Karpas-422 (cell line): ENCODE results near the gene TRMT61B. TPM values are rescaled to one million over a fixed set of nuclear protein-coding genes. Genes with fewer than 3 reads are reported as not detected.

ENCODE experiments used
- DNase-seq: peaks from one replicate; pipeline ENCODE4 v3.0.0-alpha.2; 2015
- H2AFZ ChIP-seq: fragments of 200-600 bp; sonication (generic); 2 replicates; pipeline ENCODE4 v1.6.1; 2014; ENCODE audit warnings: antibody characterized with exemption, low read length, mixed read lengths
- H3K27ac ChIP-seq: fragments of 200-600 bp; sonication (generic); 2 replicates; pipeline ENCODE4 v1.5.1; 2014; ENCODE audit warnings: mild to moderate bottlenecking, low read length, moderate library complexity
- H3K27me3 ChIP-seq: fragments of 200-600 bp; sonication (generic); 2 replicates; pipeline ENCODE4 v1.6.1; 2014; ENCODE audit warnings: low read length, mixed read lengths
- H3K36me3 ChIP-seq: fragments of 200-600 bp; sonication (generic); 2 replicates; pipeline ENCODE4 v1.6.1; 2014; ENCODE audit warnings: low read length, mixed read lengths; ENCODE audit not compliant: insufficient read depth
- H3K4me1 ChIP-seq: fragments of 200-600 bp; sonication (generic); 2 replicates; pipeline ENCODE4 v1.6.1; 2014; ENCODE audit warnings: mild to moderate bottlenecking, low read length, mixed read lengths
- H3K4me2 ChIP-seq: fragments of 200-600 bp; sonication (generic); 2 replicates; pipeline ENCODE4 v1.6.1; 2014; ENCODE audit warnings: low read length, low read depth, mild to moderate bottlenecking; ENCODE audit not compliant: poor library complexity, severe bottlenecking
- H3K4me3 ChIP-seq: fragments of 200-600 bp; sonication (generic); 2 replicates; pipeline ENCODE4 v1.5.1; 2014; ENCODE audit warnings: mild to moderate bottlenecking, antibody characterized with exemption, low read length, mixed read lengths
- H3K79me2 ChIP-seq: fragments of 200-600 bp; sonication (generic); 2 replicates; pipeline ENCODE4 v1.6.1; 2014; ENCODE audit warnings: mild to moderate bottlenecking, low read length, mixed read lengths
- H3K9ac ChIP-seq: fragments of 200-600 bp; sonication (generic); 2 replicates; pipeline ENCODE4 v1.6.0; 2014; ENCODE audit warnings: low read length
- H3K9me2 ChIP-seq: fragments of 200-600 bp; sonication (generic), shearing (Covaris generic); replicated peaks from 2 replicates; pipeline ENCODE4 v1.6.0; 2014; ENCODE audit warnings: mild to moderate bottlenecking, low read length, moderate library complexity; ENCODE audit not compliant: insufficient read depth
- H3K9me3 ChIP-seq: fragments of 300-700, 200-600 bp; sonication (generic); 2 replicates; pipeline ENCODE4 v1.6.1; 2014; ENCODE audit warnings: low read length, mixed read lengths
- H4K20me1 ChIP-seq: fragments of 200-600 bp; sonication (generic); 2 replicates; pipeline ENCODE4 v1.6.1; 2014; ENCODE audit warnings: mild to moderate bottlenecking, antibody characterized with exemption, low read length, low read depth; ENCODE audit not compliant: insufficient read depth
- total RNA-seq: library from RNA; depleted of rRNA; stranded (reverse); fragments of >200 nt; shearing (Covaris generic); gene quantifications from 2 replicates; pipeline ENCODE4 v1.2.3, GENCODE V29; 2014; ENCODE audit warnings: low replicate concordance

Gene TRMT61B
- total RNA-seq, 1 experiment from 2014 or later, result 14.8 TPM

DNA sequence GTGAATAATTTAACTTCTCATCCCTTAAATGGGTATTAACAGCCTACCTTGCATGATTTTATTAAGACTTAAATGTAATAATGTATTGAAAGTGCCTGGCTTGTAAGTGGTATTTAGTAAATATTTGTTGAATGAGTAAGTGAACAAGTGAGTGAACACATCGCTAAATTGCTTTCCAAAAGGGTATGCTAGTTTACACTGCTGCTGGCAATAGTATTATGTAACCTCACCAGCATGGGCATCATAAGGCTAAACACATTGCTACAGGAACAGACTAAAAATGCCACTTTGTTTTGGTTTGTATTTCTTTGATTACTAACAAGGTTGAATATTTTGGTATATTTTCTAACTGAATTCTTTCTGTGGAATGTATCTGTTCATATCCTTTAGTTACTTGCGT is 34.2 kb upstream of the TRMT61B start:
- Histone ChIP-seq H3K4me2 (no peak overlapping the region), H3K9ac (no peak overlapping the region), H3K4me1 (peaks cover 7% of the 10 kb centered on the region), H3K27me3 (no peaks in the 10 kb centered on the region), H3K27ac (no peak overlapping the region), H4K20me1 (peaks cover 66% of the 10 kb centered on the region), H3K9me2 (no peaks in the 10 kb centered on the region), H3K4me3 (no peak overlapping the region), H3K79me2 (peaks cover 99% of the 10 kb centered on the region), H3K36me3 (peaks cover 80% of the 10 kb centered on the region; the same call in 1 of the 2 replicates), H3K9me3 (no peaks in the 10 kb centered on the region), H2AFZ (no peak overlapping the region)
- DNase-seq, result no peak

DNA sequence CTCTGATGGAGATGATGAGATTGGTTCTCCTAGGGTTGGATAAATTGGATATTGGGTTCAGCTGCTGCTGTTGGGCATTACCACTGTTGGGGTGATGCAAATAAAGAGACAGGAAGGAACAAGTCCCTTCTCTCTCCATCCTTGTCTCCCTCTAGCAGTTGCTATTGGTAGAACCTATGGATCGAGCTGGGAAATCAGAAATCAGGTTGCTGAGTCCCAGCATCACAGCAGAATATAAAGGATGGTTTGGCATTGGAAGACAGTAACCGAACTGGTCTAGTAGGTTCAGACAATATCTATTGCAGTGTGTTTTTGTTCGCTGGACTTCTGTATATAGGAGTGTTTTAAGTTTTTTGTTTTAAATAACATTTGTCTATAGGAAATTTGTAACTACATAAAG is 32.5 kb upstream of the TRMT61B start:
- no peak overlapping the region for H3K27ac ChIP-seq
- peaks cover 24% of the 10 kb centered on the region for H3K4me1 ChIP-seq
- no peak for DNase-seq
- peaks cover 99% of the 10 kb centered on the region for H3K79me2 ChIP-seq
- no peak overlapping the region for H3K4me3 ChIP-seq
- H2AFZ ChIP-seq, result no peak overlapping the region
- no peaks in the 10 kb centered on the region for H3K27me3 ChIP-seq
- H4K20me1 ChIP-seq, result peaks cover 82% of the 10 kb centered on the region
- no peak overlapping the region for H3K9ac ChIP-seq
- peaks cover 69% of the 10 kb centered on the region; the same call in 1 of the 2 replicates for H3K36me3 ChIP-seq
- H3K4me2 ChIP-seq, result no peak overlapping the region
- H3K9me3 ChIP-seq, result no peaks in the 10 kb centered on the region
- no peaks in the 10 kb centered on the region for H3K9me2 ChIP-seq

DNA sequence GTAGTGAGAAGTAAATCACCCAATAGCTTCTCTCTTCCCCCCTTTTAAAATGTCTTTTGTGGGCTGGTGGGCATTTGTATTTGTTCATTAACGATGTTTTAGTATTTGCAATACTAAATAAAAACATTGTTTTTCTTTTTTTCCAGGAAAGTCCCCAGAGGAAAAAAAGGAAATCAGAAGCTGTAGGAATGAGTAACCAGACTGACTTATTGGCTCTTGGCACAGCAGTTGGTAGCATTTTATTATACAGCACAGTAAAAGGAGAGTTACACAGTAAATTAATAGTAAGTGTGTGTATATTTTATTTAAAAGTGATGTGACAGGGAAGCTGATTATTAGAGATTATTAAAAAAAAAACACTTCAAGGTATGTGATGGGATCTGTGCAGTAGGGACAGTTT is 31.7 kb upstream of the TRMT61B start:
- H4K20me1 ChIP-seq, result peaks cover 90% of the 10 kb centered on the region
- no peaks in the 10 kb centered on the region for H3K27me3 ChIP-seq
- H3K4me1 ChIP-seq, result peaks cover 31% of the 10 kb centered on the region
- H3K36me3 ChIP-seq, result peaks cover 72% of the 10 kb centered on the region; the same call in 1 of the 2 replicates
- H3K9ac ChIP-seq, result no peak overlapping the region
- H2AFZ ChIP-seq, result no peak overlapping the region
- H3K79me2 ChIP-seq, result peaks cover 100% of the 10 kb centered on the region
- no peaks in the 10 kb centered on the region for H3K9me3 ChIP-seq
- H3K27ac ChIP-seq, result no peak overlapping the region
- H3K4me3 ChIP-seq, result no peak overlapping the region
- no peak overlapping the region for H3K4me2 ChIP-seq
- no peak for DNase-seq
- no peaks in the 10 kb centered on the region for H3K9me2 ChIP-seq

DNA sequence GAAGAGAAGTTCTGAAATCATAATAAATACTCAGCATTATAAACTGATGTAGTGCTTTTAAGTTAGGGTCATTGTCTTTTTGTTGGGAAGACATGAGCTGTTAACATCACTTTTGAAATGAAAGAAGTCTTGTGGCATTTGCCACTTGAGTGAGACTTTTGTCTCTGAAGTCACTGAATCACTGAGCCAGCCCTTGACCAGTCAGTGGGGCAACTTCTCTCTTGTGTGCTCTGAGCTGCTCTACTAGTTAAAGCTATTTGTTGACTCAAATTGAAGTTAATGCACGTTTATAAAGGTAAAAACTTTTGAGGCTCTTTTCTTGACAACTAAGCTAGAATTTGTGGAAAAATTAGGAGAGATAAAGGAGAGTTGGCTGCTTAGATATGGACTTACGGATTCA is 31.1 kb upstream of the TRMT61B start:
- Histone ChIP-seq H4K20me1 (peaks cover 90% of the 10 kb centered on the region), H3K9ac (no peak overlapping the region), H3K4me2 (no peak overlapping the region), H3K9me3 (no peaks in the 10 kb centered on the region), H3K79me2 (peaks cover 100% of the 10 kb centered on the region), H3K4me3 (no peak overlapping the region), H3K27me3 (no peaks in the 10 kb centered on the region), H3K9me2 (no peaks in the 10 kb centered on the region), H3K36me3 (peaks cover 72% of the 10 kb centered on the region), H3K4me1 (peaks cover 37% of the 10 kb centered on the region), H2AFZ (no peak overlapping the region), H3K27ac (no peak overlapping the region)
- no peak for DNase-seq

DNA sequence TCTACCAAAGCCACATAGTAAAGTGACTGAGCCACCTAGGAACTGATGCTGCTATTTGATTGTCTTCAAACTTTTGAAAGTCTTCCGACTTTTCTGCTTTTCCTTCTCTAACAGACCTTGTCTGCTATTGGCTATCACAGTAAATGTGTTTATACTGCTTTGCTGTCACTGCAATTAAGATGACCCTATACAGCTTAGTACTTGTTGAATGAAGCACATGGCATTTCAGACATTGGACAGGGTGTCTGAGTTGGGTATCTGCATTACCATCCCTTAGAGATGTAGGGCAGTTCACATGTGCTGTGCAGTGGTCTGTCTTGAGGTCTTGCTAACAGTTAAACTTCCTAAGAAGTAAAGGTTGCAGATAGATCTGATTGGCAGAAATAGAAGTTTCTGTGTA is 27.9 kb upstream of the TRMT61B start:
- peaks cover 38% of the 10 kb centered on the region for H3K4me1 ChIP-seq
- no peaks in the 10 kb centered on the region for H3K9me2 ChIP-seq
- H3K9me3 ChIP-seq, result no peaks in the 10 kb centered on the region
- H3K4me3 ChIP-seq, result peak overlapping the region; percentile 88; the same call in 1 of the 2 replicates
- H3K36me3 ChIP-seq, result peaks cover 45% of the 10 kb centered on the region
- peak overlapping the region; percentile 98; the same call in 1 of the 2 replicates for H3K9ac ChIP-seq
- no peak for DNase-seq
- H2AFZ ChIP-seq, result no peak overlapping the region
- no peaks in the 10 kb centered on the region for H3K27me3 ChIP-seq
- peaks cover 86% of the 10 kb centered on the region for H3K79me2 ChIP-seq
- peak overlapping the region; percentile 83 for H3K4me2 ChIP-seq
- H3K27ac ChIP-seq, result no peak overlapping the region; the same call in 1 of the 2 replicates
- H4K20me1 ChIP-seq, result peaks cover 72% of the 10 kb centered on the region

DNA sequence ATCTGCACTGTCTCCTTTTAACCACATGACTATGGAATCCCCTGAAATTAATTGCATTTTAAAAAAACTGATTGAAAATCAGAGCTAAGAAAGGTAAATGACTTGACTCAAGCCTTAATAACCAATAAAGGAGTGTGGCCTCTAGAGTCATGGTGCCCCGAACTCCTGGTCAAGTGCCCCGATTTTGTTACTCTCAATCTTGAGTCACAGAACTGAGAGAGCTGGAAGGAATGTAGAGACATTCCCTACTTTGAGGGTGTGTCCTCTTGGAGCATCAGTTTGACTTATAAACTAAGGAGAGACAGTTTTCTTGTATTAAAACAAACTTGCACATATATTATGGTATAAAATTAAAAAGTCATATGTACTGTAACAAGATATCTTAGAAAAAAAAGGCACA is 26.8 kb upstream of the TRMT61B start:
- Histone ChIP-seq H3K27ac (no peak overlapping the region), H3K27me3 (no peaks in the 10 kb centered on the region), H3K9me3 (no peaks in the 10 kb centered on the region), H3K4me2 (peak overlapping the region; percentile 83), H3K79me2 (peaks cover 75% of the 10 kb centered on the region), H3K9ac (peak overlapping the region; percentile 98), H4K20me1 (peaks cover 64% of the 10 kb centered on the region), H3K36me3 (peaks cover 33% of the 10 kb centered on the region), H3K4me1 (peaks cover 38% of the 10 kb centered on the region), H3K9me2 (no peaks in the 10 kb centered on the region), H2AFZ (no peak overlapping the region), H3K4me3 (peak overlapping the region; percentile 88)
- no peak for DNase-seq

DNA sequence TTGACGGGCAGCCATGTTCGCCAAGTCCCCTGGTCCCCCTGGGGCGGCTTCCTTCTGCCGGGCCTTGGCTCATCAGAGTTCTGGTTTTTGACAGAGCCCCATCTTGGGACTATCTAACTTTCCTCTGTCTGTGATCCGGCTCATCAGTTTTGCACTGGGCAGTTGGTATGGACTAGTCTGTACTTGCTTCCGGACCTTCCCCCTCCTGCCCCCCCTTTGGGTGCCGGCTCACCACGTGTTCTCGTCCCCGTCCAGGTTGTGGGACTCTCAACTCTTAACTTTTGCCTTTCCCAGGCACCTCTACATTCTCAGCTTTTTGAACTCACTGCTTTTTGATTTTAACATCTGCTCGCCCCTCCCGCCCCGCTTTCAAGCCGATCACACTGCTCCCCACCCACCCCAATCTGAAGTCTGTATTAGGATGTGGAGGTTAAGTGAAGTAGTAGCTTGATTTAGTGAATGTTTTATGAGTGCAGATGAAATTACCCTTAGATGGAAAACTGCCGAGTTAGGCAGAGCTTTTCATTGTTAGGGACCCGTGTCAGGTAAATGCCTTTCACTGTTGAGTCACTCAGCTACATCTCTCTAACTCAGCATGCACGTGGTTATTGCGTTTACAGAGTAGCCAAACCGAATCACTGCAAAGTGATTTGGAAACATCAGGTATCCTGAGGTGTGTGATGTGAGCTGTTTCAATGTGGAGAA is 25.2 kb upstream of the TRMT61B start:
- H3K4me1 ChIP-seq, result peaks cover 38% of the 10 kb centered on the region
- peak; percentile 82 for DNase-seq
- peak overlapping the region; percentile 88 for H3K4me3 ChIP-seq
- H3K79me2 ChIP-seq, result peaks cover 59% of the 10 kb centered on the region
- peak overlapping the region; percentile 98 for H3K9ac ChIP-seq
- peak overlapping the region; percentile 83 for H3K4me2 ChIP-seq
- H3K36me3 ChIP-seq, result peaks cover 17% of the 10 kb centered on the region
- no peaks in the 10 kb centered on the region for H3K9me2 ChIP-seq
- H3K9me3 ChIP-seq, result no peaks in the 10 kb centered on the region
- no peaks in the 10 kb centered on the region for H3K27me3 ChIP-seq
- peak overlapping the region; percentile 61 for H3K27ac ChIP-seq
- H2AFZ ChIP-seq, result no peak overlapping the region
- peaks cover 49% of the 10 kb centered on the region for H4K20me1 ChIP-seq

DNA sequence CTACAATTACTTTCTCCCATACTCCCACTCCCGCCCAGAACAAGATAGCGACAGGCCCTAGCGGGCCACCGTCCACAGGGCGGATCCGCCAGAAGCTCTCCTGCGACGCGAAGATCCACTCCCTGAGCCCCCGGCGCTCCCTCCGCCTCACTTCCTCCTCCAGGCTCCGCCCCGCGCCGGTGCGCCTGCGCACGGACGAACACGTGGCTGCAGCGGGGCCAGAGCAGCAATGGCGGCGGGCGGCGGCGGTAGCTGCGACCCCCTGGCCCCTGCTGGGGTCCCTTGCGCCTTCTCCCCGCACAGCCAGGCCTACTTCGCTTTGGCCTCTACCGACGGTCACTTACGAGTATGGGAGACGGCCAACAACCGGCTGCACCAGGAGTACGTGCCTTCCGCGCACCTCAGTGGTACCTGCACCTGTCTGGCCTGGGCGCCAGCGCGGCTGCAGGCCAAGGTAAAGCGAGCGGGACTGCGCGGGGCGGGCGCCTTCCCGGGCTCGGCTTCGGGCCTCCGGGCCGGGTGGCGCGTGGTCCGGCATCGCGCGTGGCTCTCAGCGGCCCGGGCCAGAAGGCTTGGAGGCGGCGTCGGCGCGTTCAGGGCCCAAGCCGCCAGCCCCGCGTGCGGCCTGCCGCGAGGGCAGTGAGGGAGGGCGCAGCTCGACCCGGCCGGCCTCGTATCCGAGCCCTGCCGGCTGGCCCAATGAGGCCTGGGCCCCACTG is 24.5 kb upstream of the TRMT61B start, which contains the start of gene WDR43:
WDR43 (plus strand) TSS at position 198 of the 719 bp plus-strand sequence; CDS start at position 230, 32 bp downstream.
- Histone ChIP-seq H3K9me3 (no peaks in the 10 kb centered on the region), H3K4me3 (peak within 1 kb of the TSS; percentile 88), H3K27me3 (no peaks in the 10 kb centered on the region), H3K27ac (peak within 1 kb of the TSS; percentile 61), H2AFZ (no peak within 1 kb of the TSS), H4K20me1 (peaks cover 41% of the 10 kb centered on the region), H3K4me2 (peak within 1 kb of the TSS; percentile 83), H3K9me2 (no peaks in the 10 kb centered on the region), H3K4me1 (peaks cover 35% of the 10 kb centered on the region), H3K79me2 (peaks cover 52% of the 10 kb centered on the region), H3K9ac (peak within 1 kb of the TSS; percentile 98), H3K36me3 (peaks cover 15% of the 10 kb centered on the region)
- peak; percentile 99 for DNase-seq
